ENCODE results near the gene CMC4.

The CMC4 gene

GRCh38 chrX:155070975-155071693 is at the start of gene CMC4, which contains the start of the genes BRCC3 and MTCP1:
Gene CMC4 (minus strand): TSS chrX:155071136. CDS start chrX:155064023, 7,113 bp downstream.
Gene BRCC3 (plus strand): TSS chrX:155071508. CDS start chrX:155071528, 20 bp downstream.
Gene MTCP1 (minus strand): TSS chrX:155071136. CDS start chrX:155066010, 5,126 bp downstream.
- DNase-seq = peak; percentile 61 to 66

GRCh38 chrX:155115174-155115819 is 44.4 kb upstream of the CMC4 start:
- no peak for DNase-seq

GRCh38 chrX:155113097-155113496 is 42.2 kb upstream of the CMC4 start:
- DNase-seq = no peak

- no peak for DNase-seq
These were observed 41.2 kb upstream of the CMC4 start for GRCh38 chrX:155112171-155112570.

- no peak for DNase-seq
These were observed 37.5 kb upstream of the CMC4 start for GRCh38 chrX:155108427-155108826.

- DNase-seq = no peak
These were observed 35.0 kb upstream of the CMC4 start for GRCh38 chrX:155105919-155106318.

GRCh38 chrX:155094468-155095061 is 23.6 kb upstream of the CMC4 start:
- DNase-seq = no peak

- DNase-seq = no peak
These were observed 16.2 kb upstream of the CMC4 start for GRCh38 chrX:155086961-155087735.

GRCh38 chrX:155086202-155086840 is 15.4 kb upstream of the CMC4 start:
- DNase-seq = peak; percentile 27 to 29

- DNase-seq = no peak
These were observed 851 bp upstream of the CMC4 start for GRCh38 chrX:155071694-155072280.

GRCh38 chrX:155070663-155070974 is 317 bp downstream of the CMC4 start:
- DNase-seq = no peak

- no peak for DNase-seq
These were observed 898 bp downstream of the CMC4 start for GRCh38 chrX:155070038-155070437.

GRCh38 chrX:155069414-155069813 is 1.5 kb downstream of the CMC4 start:
- no peak for DNase-seq

- no peak for DNase-seq
These were observed 2.8 kb downstream of the CMC4 start for GRCh38 chrX:155068165-155068564.

- no peak for DNase-seq
These were observed 5.8 kb downstream of the CMC4 start for GRCh38 chrX:155065035-155065734.

GRCh38 chrX:155061760-155062159 is 9.2 kb downstream of the CMC4 start:
- no peak for DNase-seq

GRCh38 chrX:155056877-155057792 is 13.8 kb downstream of the CMC4 start:
- DNase-seq = peak; percentile 35 to 37

GRCh38 chrX:155056471-155056870 is 14.5 kb downstream of the CMC4 start:
- DNase-seq = no peak

- DNase-seq = no peak
These were observed 15.4 kb downstream of the CMC4 start for GRCh38 chrX:155055494-155055893.

GRCh38 chrX:155054255-155054654 is 16.7 kb downstream of the CMC4 start:
- DNase-seq = no peak

GRCh38 chrX:155053656-155054055 is 17.3 kb downstream of the CMC4 start:
- DNase-seq = no peak
